ENCODE results near the gene XDH.

Gene XDH

GRCh38 chr2:31365834-31366505 is 48.6 kb downstream of the XDH start:
- Histone ChIP-seq H3K4ac (ENCODE audit: low read depth in 1 of 2, low read length in 2 of 2) (no peak overlapping the region), H4K91ac (ENCODE audit: low read length) (no peak overlapping the region), H3K4me1 (ENCODE audit: control insufficient read depth, insufficient read depth, low read depth, low read length) (no peaks in the 10 kb centered on the region), H3K79me1 (replicated peaks; ENCODE audit: low read length, poor library complexity, severe bottlenecking) (no peaks in the 10 kb centered on the region), H3K14ac (ENCODE audit: low read length in 2 of 2) (no peak overlapping the region), H2BK15ac (ENCODE audit: low read depth, poor library complexity, severe bottlenecking) (no peak overlapping the region), H2AK5ac (ENCODE audit: low read length, severe bottlenecking) (no peak overlapping the region), H3K36me3 (ENCODE audit: control insufficient read depth in 1 of 2, insufficient read depth in 2 of 2, low read depth in 1 of 2, low read length in 2 of 2) (peaks cover 4 to 6% of the 10 kb centered on the region in 2 experiments), H2BK120ac (ENCODE audit: low read depth, low read length) (no peak overlapping the region), H3K9ac (ENCODE audit: low read length) (no peak overlapping the region), H2AFZ (ENCODE audit: low read depth, low read length) (no peak overlapping the region), H2BK5ac (ENCODE audit: low read depth, low read length, poor library complexity, severe bottlenecking) (no peak overlapping the region), H2BK12ac (ENCODE audit: low read length in 2 of 2) (no peak overlapping the region), H3K9me3 (ENCODE audit: control insufficient read depth, low read length) (no peaks in the 10 kb centered on the region), H3K18ac (ENCODE audit: low read depth in 1 of 2, low read length in 2 of 2) (no peak overlapping the region), H3K27ac (ENCODE audit: low read length, poor library complexity, severe bottlenecking) (no peak overlapping the region), H3K4me3 (ENCODE audit: insufficient read depth in 1 of 2, low read depth in 1 of 2, low read length in 2 of 2) (no peak overlapping the region), H4K8ac (ENCODE audit: low read length) (no peak overlapping the region), H3K23ac (ENCODE audit: low read length in 2 of 2) (no peak overlapping the region), H3K4me2 (ENCODE audit: low read length, poor library complexity, severe bottlenecking) (no peak overlapping the region), H3K27me3 (ENCODE audit: control insufficient read depth in 1 of 2, insufficient read depth in 1 of 2, low read length in 2 of 2) (no peaks in the 10 kb centered on the region)
- no peak for DNase-seq
- 93% methylated on average over 9 of the region's 9 CpGs for WGBS

GRCh38 chr2:31365348-31365747 is 49.2 kb downstream of the XDH start:
- Histone ChIP-seq H2BK12ac (ENCODE audit: low read length in 2 of 2) (no peak overlapping the region), H3K23ac (ENCODE audit: low read length in 2 of 2) (no peak overlapping the region), H2AFZ (ENCODE audit: low read depth, low read length) (no peak overlapping the region), H3K18ac (ENCODE audit: low read depth in 1 of 2, low read length in 2 of 2) (no peak overlapping the region), H2BK120ac (ENCODE audit: low read depth, low read length) (no peak overlapping the region), H3K14ac (ENCODE audit: low read length in 2 of 2) (no peak overlapping the region), H3K9ac (ENCODE audit: low read length) (no peak overlapping the region), H3K9me3 (ENCODE audit: control insufficient read depth, low read length) (no peaks in the 10 kb centered on the region), H3K4ac (ENCODE audit: low read depth in 1 of 2, low read length in 2 of 2) (no peak overlapping the region), H4K8ac (ENCODE audit: low read length) (no peak overlapping the region), H3K36me3 (ENCODE audit: control insufficient read depth in 1 of 2, insufficient read depth in 2 of 2, low read depth in 1 of 2, low read length in 2 of 2) (peaks cover 3 to 4% of the 10 kb centered on the region in 2 experiments), H3K27ac (ENCODE audit: low read length, poor library complexity, severe bottlenecking) (no peak overlapping the region), H2AK5ac (ENCODE audit: low read length, severe bottlenecking) (no peak overlapping the region), H2BK5ac (ENCODE audit: low read depth, low read length, poor library complexity, severe bottlenecking) (no peak overlapping the region), H2BK15ac (ENCODE audit: low read depth, poor library complexity, severe bottlenecking) (no peak overlapping the region), H3K4me3 (ENCODE audit: insufficient read depth in 1 of 2, low read depth in 1 of 2, low read length in 2 of 2) (no peak overlapping the region), H4K91ac (ENCODE audit: low read length) (no peak overlapping the region), H3K4me2 (ENCODE audit: low read length, poor library complexity, severe bottlenecking) (no peak overlapping the region), H3K27me3 (ENCODE audit: control insufficient read depth in 1 of 2, insufficient read depth in 1 of 2, low read length in 2 of 2) (no peaks in the 10 kb centered on the region), H3K79me1 (replicated peaks; ENCODE audit: low read length, poor library complexity, severe bottlenecking) (no peaks in the 10 kb centered on the region), H3K4me1 (ENCODE audit: control insufficient read depth, insufficient read depth, low read depth, low read length) (no peaks in the 10 kb centered on the region)
- no peak for DNase-seq
- WGBS = 88% methylated on average over 10 of the region's 10 CpGs

- no peak overlapping the region for H3K4me2 ChIP-seq (ENCODE audit: low read length, poor library complexity, severe bottlenecking)
- no peak overlapping the region for H3K4ac ChIP-seq (ENCODE audit: low read depth in 1 of 2, low read length in 2 of 2)
Measured at GRCh38 chr2:31363956-31364750, 50.4 kb downstream of the XDH start.

GRCh38 chr2:31362581-31362980 is 52.0 kb downstream of the XDH start:
- H3K36me3 ChIP-seq (ENCODE audit: control insufficient read depth in 1 of 2, insufficient read depth in 2 of 2, low read depth in 1 of 2, low read length in 2 of 2) = peaks cover 3 to 4% of the 10 kb centered on the region in 2 experiments
- no peak overlapping the region for H3K27ac ChIP-seq (ENCODE audit: low read length, poor library complexity, severe bottlenecking)
- no peak overlapping the region for H3K14ac ChIP-seq (ENCODE audit: low read length in 2 of 2)
- no peaks in the 10 kb centered on the region for H3K9me3 ChIP-seq (ENCODE audit: control insufficient read depth, low read length)
- H3K4ac ChIP-seq (ENCODE audit: low read depth in 1 of 2, low read length in 2 of 2) = no peak overlapping the region
- no peak overlapping the region for H2AK5ac ChIP-seq (ENCODE audit: low read length, severe bottlenecking)
- H3K4me2 ChIP-seq (ENCODE audit: low read length, poor library complexity, severe bottlenecking) = no peak overlapping the region
- no peak overlapping the region for H2AFZ ChIP-seq (ENCODE audit: low read depth, low read length)
- H4K8ac ChIP-seq (ENCODE audit: low read length) = no peak overlapping the region
- no peak overlapping the region for H2BK120ac ChIP-seq (ENCODE audit: low read depth, low read length)
- no peaks in the 10 kb centered on the region for H3K4me1 ChIP-seq (ENCODE audit: control insufficient read depth, insufficient read depth, low read depth, low read length)
- H3K4me3 ChIP-seq (ENCODE audit: insufficient read depth in 1 of 2, low read depth in 1 of 2, low read length in 2 of 2) = no peak overlapping the region
- no peak overlapping the region for H3K23ac ChIP-seq (ENCODE audit: low read length in 2 of 2)
- no peak for DNase-seq
- no peaks in the 10 kb centered on the region for H3K27me3 ChIP-seq (ENCODE audit: control insufficient read depth in 1 of 2, insufficient read depth in 1 of 2, low read length in 2 of 2)
- H2BK12ac ChIP-seq (ENCODE audit: low read length in 2 of 2) = no peak overlapping the region
- no peak overlapping the region for H3K18ac ChIP-seq (ENCODE audit: low read depth in 1 of 2, low read length in 2 of 2)
- WGBS = 83% methylated on average over 1 of the region's 5 CpGs
- H4K91ac ChIP-seq (ENCODE audit: low read length) = no peak overlapping the region
- no peak overlapping the region for H2BK15ac ChIP-seq (ENCODE audit: low read depth, poor library complexity, severe bottlenecking)
- H3K9ac ChIP-seq (ENCODE audit: low read length) = no peak overlapping the region
- no peak overlapping the region for H2BK5ac ChIP-seq (ENCODE audit: low read depth, low read length, poor library complexity, severe bottlenecking)
- no peaks in the 10 kb centered on the region for H3K79me1 ChIP-seq (replicated peaks; ENCODE audit: low read length, poor library complexity, severe bottlenecking)

More at GRCh38 chr2:31363956-31364750, 50.4 kb downstream of the XDH start:
- Histone ChIP-seq H2BK15ac (ENCODE audit: low read depth, poor library complexity, severe bottlenecking) (no peak overlapping the region), H3K27me3 (ENCODE audit: control insufficient read depth in 1 of 2, insufficient read depth in 1 of 2, low read length in 2 of 2) (no peaks in the 10 kb centered on the region), H3K36me3 (ENCODE audit: control insufficient read depth in 1 of 2, insufficient read depth in 2 of 2, low read depth in 1 of 2, low read length in 2 of 2) (peaks cover 3 to 4% of the 10 kb centered on the region in 2 experiments), H3K4me1 (ENCODE audit: control insufficient read depth, insufficient read depth, low read depth, low read length) (no peaks in the 10 kb centered on the region), H2BK120ac (ENCODE audit: low read depth, low read length) (no peak overlapping the region), H2AK5ac (ENCODE audit: low read length, severe bottlenecking) (no peak overlapping the region), H3K9me3 (ENCODE audit: control insufficient read depth, low read length) (no peaks in the 10 kb centered on the region), H3K4me3 (ENCODE audit: insufficient read depth in 1 of 2, low read depth in 1 of 2, low read length in 2 of 2) (no peak overlapping the region), H2BK5ac (ENCODE audit: low read depth, low read length, poor library complexity, severe bottlenecking) (no peak overlapping the region), H4K91ac (ENCODE audit: low read length) (no peak overlapping the region), H3K18ac (ENCODE audit: low read depth in 1 of 2, low read length in 2 of 2) (no peak overlapping the region), H3K14ac (ENCODE audit: low read length in 2 of 2) (no peak overlapping the region), H2AFZ (ENCODE audit: low read depth, low read length) (no peak overlapping the region), H3K9ac (ENCODE audit: low read length) (no peak overlapping the region), H3K79me1 (replicated peaks; ENCODE audit: low read length, poor library complexity, severe bottlenecking) (no peaks in the 10 kb centered on the region), H4K8ac (ENCODE audit: low read length) (no peak overlapping the region), H3K23ac (ENCODE audit: low read length in 2 of 2) (no peak overlapping the region), H3K27ac (ENCODE audit: low read length, poor library complexity, severe bottlenecking) (no peak overlapping the region), H2BK12ac (ENCODE audit: low read length in 2 of 2) (no peak overlapping the region)
- 84% methylated on average over 15 of the region's 15 CpGs for WGBS
- DNase-seq = no peak

Data from mesenchymal stem cell (in vitro differentiated cells and primary cell).